ENCODE data around the gene HEATR9. TPM values are rescaled to one million over a fixed set of nuclear protein-coding genes. Genes with fewer than 3 reads are reported as not detected.

HEATR9 gene
- total and polyA plus RNA-seq, 2 of the 13 experiments (the other 11 are each of a cell fraction or from before 2014, with no cell fraction given), result not detected

GRCh38 chr17:35821308-35821707, 47.4 kb downstream of the HEATR9 start:
- no peak for DNase-seq (ENCODE audit: low spot score)
- no peaks in the 10 kb centered on the region for H3K27me3 ChIP-seq (ENCODE audit: control insufficient read depth in 1 of 2, insufficient read depth in 2 of 2, low read length in 2 of 2)
- H3K79me2 ChIP-seq (ENCODE audit: insufficient read depth, low read length), result peaks cover 25% of the 10 kb centered on the region
- H3K9me3 ChIP-seq (ENCODE audit: low read length), result no peaks in the 10 kb centered on the region
- POLR2A ChIA-PET, result no interaction called here
- no peak overlapping the region for H2AFZ ChIP-seq (ENCODE audit: low read length)
- intact Hi-C loops (cut with micrococcal nuclease; ENCODE audit: unreplicated experiment) (no loop called here), in situ Hi-C loops (cut with HindIII; ENCODE audit: extremely low pct_ligation_motif_present, low pct_unique_long_range_greater_than_20kb) (loop anchor here (25.0 kb wide), 1 partner anchor 109 kb away; no protein-coding TSS in a partner anchor)
- H3K9ac ChIP-seq (ENCODE audit: insufficient read depth, low read depth, low read length), result no peak overlapping the region
- peaks cover 25% of the 10 kb centered on the region for H3K4me1 ChIP-seq (ENCODE audit: insufficient read depth, low read length)
- H3K27ac ChIP-seq (ENCODE audit: extremely low read length, insufficient read depth, low read length), result no peak overlapping the region
- FAIRE-seq, result no peak
- H3K36me3 ChIP-seq (replicated peaks in 1 of 2; ENCODE audit: control insufficient read depth in 1 of 2, insufficient read depth in 2 of 2, low read length in 2 of 2), result peaks cover 11 to 70% of the 10 kb centered on the region in 2 experiments
- H3K4me2 ChIP-seq (ENCODE audit: low read depth, low read length), result no peak overlapping the region
- TF ChIP-seq ZNF629 (CRISPR knock-in tag; conservative IDR thresholded peaks at IDR 0.05), result no peak
- TF ChIP-seq MTA1 (CRISPR knock-in tag; IDR thresholded peaks at IDR 0.05; ENCODE audit: borderline replicate concordance), result no peak
- no peak for TF ChIP-seq TEAD3 (CRISPR knock-in tag; optimal IDR thresholded peaks at IDR 0.05; ENCODE audit: borderline replicate concordance)
- TF ChIP-seq ISL2 (CRISPR knock-in tag; IDR thresholded peaks at IDR 0.05), result no peak
- TF ChIP-seq ZNF337 (CRISPR knock-in tag; IDR thresholded peaks at IDR 0.05; ENCODE audit: borderline replicate concordance, low read depth), result no peak
- no peak for TF ChIP-seq ZNF605 (CRISPR knock-in tag; IDR thresholded peaks at IDR 0.05)
- ATAC-seq, result no peak
- H4K20me1 ChIP-seq (ENCODE audit: insufficient read depth, low read length), result peaks cover 16% of the 10 kb centered on the region
- no peak overlapping the region for H3K4me3 ChIP-seq (replicated peaks in 1 of 3; ENCODE audit: insufficient read depth in 1 of 3, low read depth in 2 of 3, low read length in 3 of 3)
- CTCF ChIA-PET (ENCODE audit: low intra/inter-chr PET ratio, low total read pairs), result no interaction called here
- WGBS (ENCODE audit: low lambda C conversion rate), result 97% methylated on average over 2 of the region's 2 CpGs
- no TSS peak for BruUV-seq (replicated peaks)

DNA sequence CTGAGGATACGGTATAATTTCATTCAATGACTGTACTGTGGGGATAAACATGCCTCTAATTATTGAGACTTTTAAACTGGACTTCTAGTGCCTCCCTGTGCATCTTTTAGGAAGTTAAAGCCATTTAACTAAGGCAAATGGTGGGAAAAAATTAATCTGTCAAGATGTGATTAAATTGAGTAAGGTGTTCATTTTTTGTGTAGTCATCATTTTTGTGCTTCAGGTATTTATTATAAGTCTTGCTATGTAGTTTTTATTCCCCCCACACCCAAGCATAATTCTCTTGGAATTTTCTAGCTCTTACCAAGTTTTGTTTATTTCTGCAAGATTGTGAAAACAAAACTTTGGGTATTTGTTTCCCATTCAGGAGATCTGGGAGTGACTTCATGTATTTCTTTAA, 49.2 kb downstream of the HEATR9 start:
- H3K9me3 ChIP-seq (ENCODE audit: low read length), result no peaks in the 10 kb centered on the region
- no peak overlapping the region for H3K9ac ChIP-seq (ENCODE audit: insufficient read depth, low read depth, low read length)
- ChIA-PET POLR2A (interaction anchor here (4.4 kb wide), 1 partner anchor 10 kb away, joined by 39 read pairs; the partner anchor contains the start of gene TAF15), CTCF (ENCODE audit: low intra/inter-chr PET ratio, low total read pairs) (no interaction called here)
- H3K79me2 ChIP-seq (ENCODE audit: insufficient read depth, low read length), result peaks cover 41% of the 10 kb centered on the region
- peaks cover 9 to 62% of the 10 kb centered on the region in 2 experiments for H3K36me3 ChIP-seq (replicated peaks in 1 of 2; ENCODE audit: control insufficient read depth in 1 of 2, insufficient read depth in 2 of 2, low read length in 2 of 2)
- TF ChIP-seq ZNF280B (CRISPR knock-in tag; IDR thresholded peaks at IDR 0.05; ENCODE audit: borderline replicate concordance) (no peak), NFYC (CRISPR knock-in tag; IDR thresholded peaks at IDR 0.05) (no peak), MAFF (IDR thresholded peaks at IDR 0.05; ENCODE audit: low read depth, low read length) (peak; percentile 96), HDAC2 (CRISPR knock-in tag; IDR thresholded peaks at IDR 0.05) (no peak), SP140L (CRISPR knock-in tag; IDR thresholded peaks at IDR 0.05; ENCODE audit: borderline replicate concordance) (no peak), ZC3H13 (CRISPR knock-in tag; IDR thresholded peaks at IDR 0.05) (no peak), HDAC6 (IDR thresholded peaks at IDR 0.05; ENCODE audit: low read depth, low read length) (no peak), MAFK (conservative IDR thresholded peaks at IDR 0.05 in 1 of 2, IDR thresholded peaks at IDR 0.05 in 1 of 2; ENCODE audit: low read length in 2 of 2) (peak; percentile 93 to 94), SCMH1 (CRISPR knock-in tag; IDR thresholded peaks at IDR 0.05; ENCODE audit: borderline replicate concordance) (no peak)
- in situ Hi-C loops (cut with HindIII; ENCODE audit: extremely low pct_ligation_motif_present, low pct_unique_long_range_greater_than_20kb), result loop anchor here (25.0 kb wide), 1 partner anchor 107 kb away; no protein-coding TSS in a partner anchor
- H3K4me2 ChIP-seq (ENCODE audit: low read depth, low read length), result no peak overlapping the region
- FAIRE-seq (no peak), DNase-seq (ENCODE audit: low spot score) (no peak), ATAC-seq (no peak)
- no peak overlapping the region for H2AFZ ChIP-seq (ENCODE audit: low read length)
- peaks cover 20% of the 10 kb centered on the region for H4K20me1 ChIP-seq (ENCODE audit: insufficient read depth, low read length)
- peaks cover 40% of the 10 kb centered on the region for H3K4me1 ChIP-seq (ENCODE audit: insufficient read depth, low read length)
- no peak overlapping the region for H3K4me3 ChIP-seq (replicated peaks in 1 of 3; ENCODE audit: insufficient read depth in 1 of 3, low read depth in 2 of 3, low read length in 3 of 3)
- WGBS (ENCODE audit: low lambda C conversion rate), result 100% methylated on average over 1 of the region's 1 CpG
- H3K27me3 ChIP-seq (ENCODE audit: control insufficient read depth in 1 of 2, insufficient read depth in 2 of 2, low read length in 2 of 2), result no peaks in the 10 kb centered on the region
- intact Hi-C loops (cut with micrococcal nuclease; ENCODE audit: unreplicated experiment), result no loop called here
- no TSS peak for BruUV-seq (replicated peaks)
- H3K27ac ChIP-seq (ENCODE audit: extremely low read length, insufficient read depth, low read length), result no peak overlapping the region

Data from HepG2 (cell line).